IMR-90 (cell line): ENCODE measurements around the gene BRPF3.

Source experiments
- BHLHE40 ChIP-seq: fragments of 150-350 bp; IDR thresholded peaks from 2 replicates; pipeline ENCODE4 v1.6.1; 2016; ENCODE audit warnings: mild to moderate bottlenecking, low read depth, low read length
- CEBPB ChIP-seq: IDR thresholded peaks from 2 replicates; pipeline ENCODE4 v1.6.1; 2012; ENCODE audit warnings: low read depth, low read length, improper control_type of control experiment
- MAZ ChIP-seq: IDR thresholded peaks from 2 replicates; pipeline ENCODE4 v1.6.1; 2012; ENCODE audit warnings: low read depth, mild to moderate bottlenecking, low read length, improper control_type of control experiment, moderate library complexity, borderline replicate concordance
- NFE2L2 ChIP-seq: fragments of 150-350 bp; IDR thresholded peaks from 2 replicates; pipeline ENCODE4 v1.6.1; 2016; ENCODE audit warnings: low read depth, mild to moderate bottlenecking, low read length
- POLR2A ChIP-seq: IDR thresholded peaks from 2 replicates; pipeline ENCODE4 v1.6.1; 2012; ENCODE audit warnings: mild to moderate bottlenecking, low read depth, low read length
- RAD21 ChIP-seq: IDR thresholded peaks from 2 replicates; pipeline ENCODE4 v1.6.1; 2012; ENCODE audit warnings: low read length, improper control_type of control experiment
- RCOR1 ChIP-seq: IDR thresholded peaks from 2 replicates; pipeline ENCODE4 v1.6.1; 2012; ENCODE audit warnings: mild to moderate bottlenecking, low read length, improper control_type of control experiment; ENCODE audit not compliant: insufficient replicate concordance
- RFX5 ChIP-seq: IDR thresholded peaks from 2 replicates; pipeline ENCODE4 v1.8.0; 2012; ENCODE audit warnings: low read depth, mild to moderate bottlenecking, low read length, moderate library complexity
- SMC3 ChIP-seq: fragments of 150-350 bp; IDR thresholded peaks from 2 replicates; pipeline ENCODE4 v1.6.1; 2016; ENCODE audit warnings: low read depth, mild to moderate bottlenecking, antibody characterized with exemption, low read length, moderate library complexity
- TF ChIP-seq, protein P1 (sequence below): conservative IDR thresholded peaks from 2 replicates; pipeline ENCODE4 v1.5.1; 2012; ENCODE audit warnings: mild to moderate bottlenecking, low read depth, low read length, improper control_type of control experiment
- TF ChIP-seq, protein P2 (sequence below): fragments of 150-350 bp; IDR thresholded peaks from 2 replicates; pipeline ENCODE4 v1.6.1; 2017; ENCODE audit warnings: mild to moderate bottlenecking, antibody characterized with exemption, low read length, low read depth

DNA sequence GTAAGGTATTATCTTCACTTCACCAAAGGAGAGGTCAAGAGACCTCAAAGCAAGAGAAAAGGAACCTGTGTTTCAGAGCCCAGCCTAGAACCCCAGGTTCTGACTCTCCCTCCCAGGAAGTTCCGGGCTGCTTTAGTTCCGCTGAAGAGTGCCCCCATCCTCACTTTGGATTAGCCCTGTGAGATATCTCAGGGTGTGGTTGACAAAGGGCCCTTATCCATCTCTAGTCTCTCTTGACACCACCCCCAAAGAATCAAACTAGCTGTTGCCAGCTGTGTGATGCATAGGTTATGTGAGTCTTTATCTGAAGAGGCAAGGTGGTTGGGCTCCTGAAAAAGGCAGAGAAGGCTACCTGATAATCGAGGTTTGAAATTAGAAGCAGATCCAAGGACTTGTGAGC, 20.6 kb downstream of the BRPF3 start:
- TF ChIP-seq MAZ, result no peak
- TF ChIP-seq, protein P1, sequence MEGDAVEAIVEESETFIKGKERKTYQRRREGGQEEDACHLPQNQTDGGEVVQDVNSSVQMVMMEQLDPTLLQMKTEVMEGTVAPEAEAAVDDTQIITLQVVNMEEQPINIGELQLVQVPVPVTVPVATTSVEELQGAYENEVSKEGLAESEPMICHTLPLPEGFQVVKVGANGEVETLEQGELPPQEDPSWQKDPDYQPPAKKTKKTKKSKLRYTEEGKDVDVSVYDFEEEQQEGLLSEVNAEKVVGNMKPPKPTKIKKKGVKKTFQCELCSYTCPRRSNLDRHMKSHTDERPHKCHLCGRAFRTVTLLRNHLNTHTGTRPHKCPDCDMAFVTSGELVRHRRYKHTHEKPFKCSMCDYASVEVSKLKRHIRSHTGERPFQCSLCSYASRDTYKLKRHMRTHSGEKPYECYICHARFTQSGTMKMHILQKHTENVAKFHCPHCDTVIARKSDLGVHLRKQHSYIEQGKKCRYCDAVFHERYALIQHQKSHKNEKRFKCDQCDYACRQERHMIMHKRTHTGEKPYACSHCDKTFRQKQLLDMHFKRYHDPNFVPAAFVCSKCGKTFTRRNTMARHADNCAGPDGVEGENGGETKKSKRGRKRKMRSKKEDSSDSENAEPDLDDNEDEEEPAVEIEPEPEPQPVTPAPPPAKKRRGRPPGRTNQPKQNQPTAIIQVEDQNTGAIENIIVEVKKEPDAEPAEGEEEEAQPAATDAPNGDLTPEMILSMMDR, result no peak
- TF ChIP-seq POLR2A, result no peak
- no peak for TF ChIP-seq RAD21
- TF ChIP-seq RFX5, result no peak
- no peak for TF ChIP-seq BHLHE40
- no peak for TF ChIP-seq CEBPB
- TF ChIP-seq SMC3, result no peak
- TF ChIP-seq, protein P2, sequence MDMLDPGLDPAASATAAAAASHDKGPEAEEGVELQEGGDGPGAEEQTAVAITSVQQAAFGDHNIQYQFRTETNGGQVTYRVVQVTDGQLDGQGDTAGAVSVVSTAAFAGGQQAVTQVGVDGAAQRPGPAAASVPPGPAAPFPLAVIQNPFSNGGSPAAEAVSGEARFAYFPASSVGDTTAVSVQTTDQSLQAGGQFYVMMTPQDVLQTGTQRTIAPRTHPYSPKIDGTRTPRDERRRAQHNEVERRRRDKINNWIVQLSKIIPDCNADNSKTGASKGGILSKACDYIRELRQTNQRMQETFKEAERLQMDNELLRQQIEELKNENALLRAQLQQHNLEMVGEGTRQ, result no peak
- TF ChIP-seq NFE2L2, result no peak
- TF ChIP-seq RCOR1, result no peak
